TTC549 (cell line): ENCODE results near the gene SLC49A4.

Source experiments
- FAIRE-seq: peaks from 2 replicates; lab custom pipeline; 2012; peaks lifted over from hg19 to GRCh38; lab: Jason Lieb, UNC

Gene SLC49A4

GRCh38 chr3:122930063-122930997 lies 135.5 kb downstream of the SLC49A4 start:
- no peak for FAIRE-seq
